Smooth muscle cell (in vitro differentiated cells): ENCODE data around the gene NME5. TPM values are rescaled to one million over a fixed set of nuclear protein-coding genes. Genes with fewer than 3 reads are reported as not detected.

Experiments
- DNase-seq: peaks from one replicate; lab custom pipeline; 2025; ENCODE audit not compliant: unreplicated experiment; lab: John Stamatoyannopoulos, UW
- H2AFZ ChIP-seq: fragments of 200-600 bp; sonication (generic); 2 replicates; pipeline ENCODE4 v1.6.0; 2016; ENCODE audit warnings: antibody characterized with exemption, low read depth, mild to moderate bottlenecking
- H3F3A ChIP-seq: fragments of 200-600 bp; sonication (generic); 2 replicates; pipeline ENCODE4 v1.6.0; 2017; ENCODE audit warnings: antibody characterized with exemption, low read depth
- H3K27ac ChIP-seq: fragments of 200-600 bp; sonication (generic); 2 replicates; pipeline ENCODE4 v1.5.1; 2016; ENCODE audit warnings: low read depth, mild to moderate bottlenecking
- H3K27me3 ChIP-seq: fragments of 200-600 bp; sonication (generic); 2 replicates; pipeline ENCODE4 v1.6.1; 2016; ENCODE audit warnings: low read depth, mild to moderate bottlenecking
- H3K36me3 ChIP-seq: fragments of 200-600 bp; sonication (generic); 2 replicates; pipeline ENCODE4 v1.5.1; 2016; ENCODE audit warnings: low read depth
- H3K4me1 ChIP-seq: fragments of 200-600 bp; sonication (generic); 2 replicates; pipeline ENCODE4 v1.5.1; 2016; ENCODE audit warnings: low read depth
- H3K4me2 ChIP-seq: fragments of 200-600 bp; sonication (generic); 2 replicates; pipeline ENCODE4 v1.6.0; 2016; ENCODE audit warnings: mild to moderate bottlenecking
- H3K4me3 ChIP-seq: fragments of 200-600 bp; sonication (generic); 2 replicates; pipeline ENCODE4 v1.5.1; 2016; ENCODE audit warnings: mild to moderate bottlenecking
- H3K79me2 ChIP-seq: fragments of 200-600 bp; sonication (generic); 2 replicates; pipeline ENCODE4 v1.6.0; 2016; ENCODE audit warnings: low read depth, mild to moderate bottlenecking
- H3K9ac ChIP-seq: fragments of 200-600 bp; sonication (generic); 2 replicates; pipeline ENCODE4 v1.6.0; 2016; ENCODE audit warnings: low read depth
- H3K9me3 ChIP-seq: fragments of 200-600 bp; sonication (generic); replicated peaks from 2 replicates; pipeline ENCODE4 v1.5.1; 2016; ENCODE audit warnings: low read depth
- H4K20me1 ChIP-seq: fragments of 200-600 bp; sonication (generic); 2 replicates; pipeline ENCODE4 v1.6.0; 2016; ENCODE audit warnings: low read depth
- CTCF ChIP-seq: fragments of 200-600 bp; sonication (generic); IDR thresholded peaks from 2 replicates; pipeline ENCODE4 v1.5.1; 2017; ENCODE audit warnings: borderline replicate concordance, mild to moderate bottlenecking, antibody characterized with exemption; ENCODE audit not compliant: insufficient read depth, poor library complexity, severe bottlenecking
- WGBS: methylation state at CpG from one replicate; pipeline ENCODE4 v1.1.7; 2016; ENCODE audit warnings: low lambda C conversion rate; 5-methylcytosine and 5-hydroxymethylcytosine counted together
- polyA plus RNA-seq: library from polyadenylated mRNA; unstranded; fragments of >200 nt; fragmentation: Nextera tagmentation; extraction: Ambion mirVana; gene quantifications from 2 replicates; pipeline ENCODE4 v1.2.1, GENCODE V29; 2016
- total RNA-seq: library from RNA; depleted of rRNA; stranded (reverse); fragments of >200 nt; gene quantifications from 2 replicates; pipeline ENCODE4 v1.2.3, GENCODE V29; 2014

NME5 gene, protein sequence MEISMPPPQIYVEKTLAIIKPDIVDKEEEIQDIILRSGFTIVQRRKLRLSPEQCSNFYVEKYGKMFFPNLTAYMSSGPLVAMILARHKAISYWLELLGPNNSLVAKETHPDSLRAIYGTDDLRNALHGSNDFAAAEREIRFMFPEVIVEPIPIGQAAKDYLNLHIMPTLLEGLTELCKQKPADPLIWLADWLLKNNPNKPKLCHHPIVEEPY
- 0.67 and 2.7 TPM in 2 replicates for total RNA-seq
- 1.2 and 2.1 TPM in 2 replicates for polyA plus RNA-seq

GRCh38 chr5:138138949-138139780 is at the start of gene NME5:
Gene NME5 (minus strand): TSS chr5:138139428. CDS start chr5:138138780, 648 bp downstream.
- peak within 1 kb of the TSS; percentile 83 for H3K4me2 ChIP-seq
- H3K4me3 ChIP-seq: peak within 1 kb of the TSS; percentile 62
- peak within 1 kb of the TSS; percentile 21 for H3K9ac ChIP-seq
- no peaks in the 10 kb centered on the region for H3K27me3 ChIP-seq
- no peaks in the 10 kb centered on the region for H3K79me2 ChIP-seq
- no peak within 1 kb of the TSS for H3K27ac ChIP-seq
- no peaks in the 10 kb centered on the region for H4K20me1 ChIP-seq
- no peaks in the 10 kb centered on the region for H3K36me3 ChIP-seq
- no peaks in the 10 kb centered on the region for H3F3A ChIP-seq
- no peaks in the 10 kb centered on the region for H3K9me3 ChIP-seq
- 11% methylated on average over 25 of the region's 31 CpGs for WGBS
- no peak for TF ChIP-seq CTCF
- peak within 1 kb of the TSS; percentile 70 for H2AFZ ChIP-seq
- no peak for DNase-seq
- peaks cover 3% of the 10 kb centered on the region for H3K4me1 ChIP-seq

GRCh38 chr5:138188626-138189025 is 49.4 kb upstream of the NME5 start:
- TF ChIP-seq CTCF: no peak
- DNase-seq: no peak
- no peak overlapping the region for H3K4me3 ChIP-seq
- H3K9ac ChIP-seq: no peak overlapping the region
- no peaks in the 10 kb centered on the region for H3K9me3 ChIP-seq
- H3K4me1 ChIP-seq: no peaks in the 10 kb centered on the region
- no peaks in the 10 kb centered on the region for H4K20me1 ChIP-seq
- no peaks in the 10 kb centered on the region for H3F3A ChIP-seq
- peaks cover 15% of the 10 kb centered on the region for H3K36me3 ChIP-seq
- H3K27me3 ChIP-seq: no peaks in the 10 kb centered on the region
- no peak overlapping the region for H3K4me2 ChIP-seq
- no peak overlapping the region for H3K27ac ChIP-seq
- H3K79me2 ChIP-seq: no peaks in the 10 kb centered on the region
- 96% methylated on average over 3 of the region's 3 CpGs for WGBS
- H2AFZ ChIP-seq: no peak overlapping the region

DNA sequence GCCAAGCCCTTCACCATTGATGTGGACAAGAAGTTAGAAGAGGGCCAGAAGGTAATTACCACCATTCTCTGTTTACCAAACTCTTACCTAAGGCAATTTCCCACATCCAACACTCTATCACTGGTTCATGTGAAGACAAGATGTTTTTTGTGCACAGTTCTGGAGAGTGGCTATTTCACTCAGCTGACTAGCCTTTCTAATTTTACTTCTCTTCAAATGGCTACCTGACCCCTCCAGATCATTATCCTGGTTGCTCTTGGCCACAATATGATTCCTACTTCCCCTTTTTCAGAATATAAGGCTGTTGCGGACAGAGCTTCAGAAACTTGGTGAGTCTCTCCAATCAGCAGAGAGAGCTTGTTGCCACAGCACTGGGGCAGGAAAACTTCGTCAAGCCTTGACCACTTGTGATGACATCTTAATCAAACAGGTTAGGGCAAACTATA is 46.8 kb upstream of the NME5 start:
- H3K27me3 ChIP-seq: no peaks in the 10 kb centered on the region

More for the DNA sequence above, 46.8 kb upstream of the NME5 start:
- Histone ChIP-seq H3K36me3 (peaks cover 11% of the 10 kb centered on the region), H2AFZ (no peak overlapping the region), H3K4me2 (no peak overlapping the region), H3K79me2 (peaks cover 1% of the 10 kb centered on the region), H4K20me1 (no peaks in the 10 kb centered on the region), H3K9ac (no peak overlapping the region), H3K4me3 (no peak overlapping the region), H3F3A (no peaks in the 10 kb centered on the region), H3K9me3 (no peaks in the 10 kb centered on the region), H3K4me1 (no peaks in the 10 kb centered on the region), H3K27ac (no peak overlapping the region)
- TF ChIP-seq CTCF: no peak
- WGBS: 98% methylated on average over 2 of the region's 2 CpGs
- no peak for DNase-seq
